Ishikawa (cell line): ENCODE results near the gene PLXNC1.

ENCODE experiments used
- CEBPB ChIP-seq: IDR thresholded peaks from 2 replicates; pipeline ENCODE4 v1.6.1; 2012
- CREB1 ChIP-seq: IDR thresholded peaks from 2 replicates; pipeline ENCODE4 v1.6.1; 2012; ENCODE audit warnings: low read depth
- EGR1 ChIP-seq: IDR thresholded peaks from 2 replicates; pipeline ENCODE4 v1.6.1; 2012
- EP300 ChIP-seq: IDR thresholded peaks from 2 replicates; pipeline ENCODE4 v1.6.1; 2012; ENCODE audit warnings: borderline replicate concordance
- FOXM1 ChIP-seq: IDR thresholded peaks from 2 replicates; pipeline ENCODE4 v1.6.1; 2012; ENCODE audit warnings: low read depth, borderline replicate concordance
- NFIC ChIP-seq: IDR thresholded peaks from 2 replicates; pipeline ENCODE4 v1.6.1; 2012
- RAD21 ChIP-seq: IDR thresholded peaks from 2 replicates; pipeline ENCODE4 v1.6.1; 2012; ENCODE audit warnings: low read depth
- TAF1 ChIP-seq: IDR thresholded peaks from 2 replicates; pipeline ENCODE4 v1.6.1; 2012; ENCODE audit warnings: low read depth, mild to moderate bottlenecking
- TCF12 ChIP-seq: IDR thresholded peaks from 2 replicates; pipeline ENCODE4 v1.6.1; 2012; ENCODE audit warnings: low read depth
- TEAD4 ChIP-seq: IDR thresholded peaks from 2 replicates; pipeline ENCODE4 v1.6.1; 2012
- USF1 ChIP-seq: IDR thresholded peaks from 2 replicates; pipeline ENCODE4 v1.6.1; 2012
- YY1 ChIP-seq: IDR thresholded peaks from 2 replicates; pipeline ENCODE4 v1.6.1; 2012; ENCODE audit warnings: low read depth
- ZBTB7A ChIP-seq: IDR thresholded peaks from 2 replicates; pipeline ENCODE4 v1.6.1; 2012; ENCODE audit warnings: low read depth
- TF ChIP-seq, protein P1 (sequence below): IDR thresholded peaks from 2 replicates; pipeline ENCODE4 v1.6.1; 2012; ENCODE audit warnings: low read depth, mild to moderate bottlenecking
- TF ChIP-seq, protein P2 (sequence below): IDR thresholded peaks from 2 replicates; pipeline ENCODE4 v1.6.1; 2012

The PLXNC1 gene

DNA sequence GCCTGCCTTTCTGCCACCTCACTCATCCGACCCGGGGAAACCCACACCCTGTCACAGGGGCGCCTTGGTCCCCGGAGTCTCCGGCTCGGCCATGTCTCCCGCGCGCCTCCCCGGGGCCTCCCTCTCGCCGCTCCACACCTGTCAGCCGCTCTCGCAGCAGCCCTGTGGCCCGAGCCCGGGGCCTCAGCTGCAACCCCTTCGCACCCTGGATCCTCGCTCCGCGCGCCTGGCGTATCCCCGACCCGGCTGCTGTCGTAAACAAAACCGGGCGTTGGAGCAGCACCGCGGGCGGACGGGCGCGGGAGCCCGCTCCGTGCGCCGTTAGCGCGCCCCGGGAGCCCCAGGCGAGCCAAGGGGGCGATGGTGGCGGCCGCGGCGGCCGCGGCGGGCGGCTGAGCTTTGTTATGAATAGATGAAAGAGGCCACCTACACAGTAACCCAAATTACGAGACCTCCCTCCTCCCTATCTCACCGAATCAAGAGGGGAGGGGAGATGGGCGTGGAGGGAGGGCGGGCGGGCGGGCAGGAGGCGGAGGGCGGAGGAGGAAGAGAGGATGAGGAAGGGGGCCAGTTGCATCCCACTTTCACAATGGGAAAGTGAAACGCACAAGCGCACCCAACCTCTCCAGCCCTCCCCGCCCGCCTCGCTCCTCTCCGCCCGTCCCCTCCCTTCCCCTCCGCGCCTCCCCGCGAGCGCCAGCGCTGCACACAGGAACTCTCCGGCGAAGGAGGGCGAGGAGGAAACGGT, at the start of gene PLXNC1:
PLXNC1 (plus strand) TSS at position 587 of the 748 bp plus-strand sequence. CDS start 395 bp downstream, outside the sequence.
- no peak for TF ChIP-seq EP300
- no peak for TF ChIP-seq USF1
- TF ChIP-seq, protein P1, sequence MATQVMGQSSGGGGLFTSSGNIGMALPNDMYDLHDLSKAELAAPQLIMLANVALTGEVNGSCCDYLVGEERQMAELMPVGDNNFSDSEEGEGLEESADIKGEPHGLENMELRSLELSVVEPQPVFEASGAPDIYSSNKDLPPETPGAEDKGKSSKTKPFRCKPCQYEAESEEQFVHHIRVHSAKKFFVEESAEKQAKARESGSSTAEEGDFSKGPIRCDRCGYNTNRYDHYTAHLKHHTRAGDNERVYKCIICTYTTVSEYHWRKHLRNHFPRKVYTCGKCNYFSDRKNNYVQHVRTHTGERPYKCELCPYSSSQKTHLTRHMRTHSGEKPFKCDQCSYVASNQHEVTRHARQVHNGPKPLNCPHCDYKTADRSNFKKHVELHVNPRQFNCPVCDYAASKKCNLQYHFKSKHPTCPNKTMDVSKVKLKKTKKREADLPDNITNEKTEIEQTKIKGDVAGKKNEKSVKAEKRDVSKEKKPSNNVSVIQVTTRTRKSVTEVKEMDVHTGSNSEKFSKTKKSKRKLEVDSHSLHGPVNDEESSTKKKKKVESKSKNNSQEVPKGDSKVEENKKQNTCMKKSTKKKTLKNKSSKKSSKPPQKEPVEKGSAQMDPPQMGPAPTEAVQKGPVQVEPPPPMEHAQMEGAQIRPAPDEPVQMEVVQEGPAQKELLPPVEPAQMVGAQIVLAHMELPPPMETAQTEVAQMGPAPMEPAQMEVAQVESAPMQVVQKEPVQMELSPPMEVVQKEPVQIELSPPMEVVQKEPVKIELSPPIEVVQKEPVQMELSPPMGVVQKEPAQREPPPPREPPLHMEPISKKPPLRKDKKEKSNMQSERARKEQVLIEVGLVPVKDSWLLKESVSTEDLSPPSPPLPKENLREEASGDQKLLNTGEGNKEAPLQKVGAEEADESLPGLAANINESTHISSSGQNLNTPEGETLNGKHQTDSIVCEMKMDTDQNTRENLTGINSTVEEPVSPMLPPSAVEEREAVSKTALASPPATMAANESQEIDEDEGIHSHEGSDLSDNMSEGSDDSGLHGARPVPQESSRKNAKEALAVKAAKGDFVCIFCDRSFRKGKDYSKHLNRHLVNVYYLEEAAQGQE: no peak
- no peak for TF ChIP-seq CEBPB
- no peak for TF ChIP-seq EGR1
- no peak for TF ChIP-seq TCF12
- no peak for TF ChIP-seq YY1
- TF ChIP-seq TEAD4: no peak
- no peak for TF ChIP-seq FOXM1
- TF ChIP-seq NFIC: no peak
- TF ChIP-seq CREB1: no peak
- no peak for TF ChIP-seq RAD21
- TF ChIP-seq, protein P2, sequence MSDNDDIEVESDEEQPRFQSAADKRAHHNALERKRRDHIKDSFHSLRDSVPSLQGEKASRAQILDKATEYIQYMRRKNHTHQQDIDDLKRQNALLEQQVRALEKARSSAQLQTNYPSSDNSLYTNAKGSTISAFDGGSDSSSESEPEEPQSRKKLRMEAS: no peak
- no peak for TF ChIP-seq TAF1
- TF ChIP-seq ZBTB7A: no peak

DNA sequence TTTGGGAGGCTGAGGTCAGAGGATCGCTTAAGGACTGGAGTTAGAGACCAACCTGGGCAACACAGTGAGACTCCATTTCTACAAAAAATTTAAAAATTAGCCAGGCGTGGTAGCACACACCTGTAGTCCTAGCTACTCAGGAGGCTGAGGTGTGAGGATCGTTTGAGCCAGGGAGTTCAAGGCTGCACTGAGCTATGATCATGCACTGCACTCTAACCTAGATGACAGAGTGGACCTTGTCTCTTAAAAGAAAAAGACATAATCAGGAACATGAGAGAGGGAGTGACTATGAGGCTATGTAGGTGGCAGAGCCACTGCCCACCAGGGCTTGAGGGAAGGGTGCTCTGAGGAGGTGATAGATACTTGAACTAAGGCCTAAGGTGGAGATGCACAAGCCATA, 49.2 kb upstream of the PLXNC1 start:
- TF ChIP-seq RAD21 (no peak), YY1 (no peak), EP300 (no peak), USF1 (no peak), CREB1 (no peak)

- TF ChIP-seq TEAD4 (no peak), USF1 (no peak)
- TF ChIP-seq, protein P2: no peak
Measured at GRCh38 chr12:94099632-94100031, 48.7 kb upstream of the PLXNC1 start.

GRCh38 chr12:94100211-94100627, 48.2 kb upstream of the PLXNC1 start:
- TF ChIP-seq, protein P1: no peak
- TF ChIP-seq TAF1 (no peak), CEBPB (no peak), YY1 (no peak), NFIC (no peak), CREB1 (no peak), EP300 (no peak)
- TF ChIP-seq, protein P2: no peak

GRCh38 chr12:94100990-94101737, 47.2 kb upstream of the PLXNC1 start:
- TF ChIP-seq FOXM1: no peak
- TF ChIP-seq EGR1: no peak
- TF ChIP-seq, protein P1: no peak
- peak; percentile 78 for TF ChIP-seq RAD21
- no peak for TF ChIP-seq EP300
- TF ChIP-seq, protein P2: peak; percentile 42; the same call in 1 of the 2 replicates
- no peak for TF ChIP-seq TCF12
